A172 (cell line): ENCODE data around the gene TRABD2B. TPM values are rescaled to one million over a fixed set of nuclear protein-coding genes. Genes with fewer than 3 reads are reported as not detected.

Experiments used
- DNase-seq: peaks from one replicate; pipeline ENCODE4 v3.0.0-alpha.2; 2015; ENCODE audit warnings: low spot score
- total RNA-seq: library from RNA; depleted of rRNA; stranded (reverse); fragments of >200 nt; shearing (Covaris generic); gene quantifications from 2 replicates; pipeline ENCODE4 v1.2.3, GENCODE V29; 2014

Gene TRABD2B
- total RNA-seq, 1 experiment from 2014 or later = 2.0 TPM

DNA sequence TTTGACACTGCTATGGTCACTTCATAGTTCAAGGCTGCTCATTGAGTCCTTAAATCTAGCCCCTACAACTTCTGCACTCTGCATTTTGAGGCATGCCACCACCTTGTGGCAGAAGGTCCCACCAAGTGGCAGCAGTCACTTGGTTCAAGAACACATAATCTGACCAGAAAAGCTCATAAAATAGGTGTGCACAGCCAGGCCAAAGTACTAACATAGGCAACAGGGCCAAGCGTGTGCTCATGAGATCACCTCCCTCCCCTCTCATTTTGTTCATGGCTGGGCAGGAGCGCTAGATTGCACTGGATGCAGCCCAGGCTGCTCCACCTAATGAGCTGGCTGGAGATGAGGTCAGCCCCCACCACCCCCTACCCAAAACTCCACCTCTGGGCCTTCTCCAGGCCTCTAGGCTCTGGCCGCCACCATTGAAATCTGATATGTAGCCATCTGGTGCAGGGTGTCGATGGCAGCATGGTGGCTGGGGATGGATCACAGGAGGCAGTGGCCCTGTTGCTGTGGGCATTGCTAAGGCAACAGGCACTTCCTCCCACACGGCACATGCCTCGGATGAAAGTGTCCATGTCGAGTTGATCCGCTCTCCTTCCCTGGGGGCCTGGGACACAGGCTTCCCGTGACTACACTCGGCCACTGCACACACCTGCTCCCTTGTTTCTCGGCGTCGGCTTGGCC, 193.2 kb downstream of the TRABD2B start:
- DNase-seq = no peak

DNA sequence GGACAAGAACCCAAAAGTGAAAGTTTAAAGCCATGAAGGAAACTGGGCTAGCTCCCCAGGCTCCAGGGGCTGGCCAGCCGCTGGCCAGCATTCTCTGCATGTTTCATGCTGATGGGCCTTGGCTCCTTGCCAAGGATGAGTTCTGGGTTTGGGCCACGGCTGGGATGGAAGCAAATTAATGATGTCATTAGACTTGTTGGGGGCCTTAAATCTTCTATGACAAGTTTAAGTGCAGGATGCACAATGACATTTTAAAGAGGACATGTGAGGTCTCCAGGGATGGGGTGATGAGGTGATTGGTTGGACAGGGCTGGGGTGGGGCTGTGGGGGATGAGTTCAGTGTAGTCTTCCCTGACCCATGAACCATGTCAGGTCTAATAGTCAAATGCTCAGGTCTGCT, 199.6 kb downstream of the TRABD2B start:
- DNase-seq = no peak

DNA sequence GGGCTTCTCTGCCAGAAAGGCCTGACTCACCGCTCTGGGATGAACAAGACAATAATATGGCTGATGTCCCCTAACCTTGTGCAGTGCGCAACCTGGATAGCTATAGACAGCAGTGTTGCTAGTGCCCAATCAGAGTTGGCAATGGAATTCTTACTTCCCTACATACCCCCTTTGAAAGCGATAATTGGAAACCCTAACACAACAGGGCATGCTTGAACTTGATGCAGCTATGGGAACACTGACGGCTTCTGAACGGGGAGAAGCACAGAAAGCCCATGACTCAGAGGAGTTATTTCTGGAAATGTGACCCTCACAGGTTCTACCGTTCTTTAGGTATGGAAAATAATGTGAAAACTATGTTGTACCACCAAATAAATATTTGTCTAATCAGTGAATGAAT, 200.6 kb downstream of the TRABD2B start:
- DNase-seq = no peak

DNA sequence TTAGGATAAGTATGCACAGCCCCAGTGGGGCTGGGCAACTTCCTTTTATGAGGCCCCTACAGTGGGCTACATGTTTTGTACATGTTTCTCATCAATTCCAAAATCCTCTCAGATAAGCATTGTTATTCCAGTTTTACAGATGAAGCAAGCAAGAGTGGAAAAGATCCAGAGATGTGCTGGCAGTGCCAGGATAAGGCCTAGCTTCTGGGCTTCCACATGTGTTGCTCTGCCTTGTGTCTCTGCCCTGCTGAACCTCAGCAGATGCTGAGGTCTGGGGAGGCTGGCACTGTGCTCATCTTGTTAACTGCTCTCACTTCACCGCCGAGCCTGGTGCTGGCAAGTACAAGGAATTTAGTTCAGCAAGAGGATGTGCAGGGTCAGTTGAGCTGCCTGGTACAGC, 202.1 kb downstream of the TRABD2B start:
- no peak for DNase-seq

DNA sequence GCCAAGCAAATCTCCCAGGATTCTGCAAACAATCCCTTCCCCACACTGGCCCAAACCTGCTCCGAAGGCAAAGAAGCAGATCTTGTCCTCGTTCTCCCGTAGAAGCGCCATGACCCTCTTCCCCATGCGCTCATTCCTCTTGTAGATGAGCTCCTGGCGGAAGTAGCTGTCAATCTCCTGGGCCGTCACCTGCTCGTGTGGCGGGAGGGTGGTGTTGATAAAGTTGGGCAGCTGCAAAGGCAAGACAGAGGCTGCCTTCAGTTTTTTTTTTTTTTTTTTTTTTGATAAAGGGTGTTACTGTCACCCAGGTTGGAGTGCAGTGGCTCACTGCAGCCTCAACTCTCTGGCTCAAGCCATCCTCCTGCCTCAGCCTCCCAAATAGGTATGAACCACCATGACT, 202.7 kb downstream of the TRABD2B start:
- no peak for DNase-seq

DNA sequence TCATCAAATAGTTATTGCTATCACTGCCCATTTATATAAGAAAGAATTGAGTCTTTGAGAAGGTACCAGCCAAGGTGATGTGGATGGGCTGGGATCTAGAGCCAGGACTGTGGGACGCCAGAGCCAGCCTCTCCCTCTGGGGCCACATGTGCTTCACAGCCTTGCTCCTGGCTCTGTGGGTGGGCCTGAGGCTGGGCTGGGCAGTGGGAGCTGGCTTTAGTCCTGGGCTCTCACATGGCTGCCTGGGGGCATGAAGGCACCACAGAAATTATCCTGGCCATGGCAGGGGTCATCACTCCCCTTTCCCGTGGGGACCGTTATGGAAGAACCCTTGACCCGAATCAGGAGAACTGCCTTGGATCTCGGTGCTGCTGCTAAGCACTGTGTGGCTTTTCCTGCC, 203.1 kb downstream of the TRABD2B start:
- no peak for DNase-seq

DNA sequence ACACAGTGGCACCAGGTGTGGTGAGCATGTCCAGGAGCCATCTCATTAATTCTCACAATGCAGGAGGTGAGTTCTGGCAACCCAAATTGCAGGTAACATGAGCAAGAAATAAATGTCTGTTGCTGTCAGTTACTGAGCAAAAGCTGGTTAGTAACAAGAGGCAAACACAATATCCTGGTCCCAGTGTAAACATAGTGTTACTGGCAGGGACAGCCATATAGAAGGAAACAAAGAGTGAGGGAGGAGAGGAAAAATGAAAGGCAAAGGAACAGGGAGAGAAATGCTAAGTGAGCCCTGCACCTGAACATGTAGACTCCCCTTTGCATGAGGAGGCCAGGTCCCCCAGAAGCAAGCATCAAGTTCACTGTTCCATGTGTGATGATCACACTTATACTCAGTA, 203.6 kb downstream of the TRABD2B start:
- no peak for DNase-seq

DNA sequence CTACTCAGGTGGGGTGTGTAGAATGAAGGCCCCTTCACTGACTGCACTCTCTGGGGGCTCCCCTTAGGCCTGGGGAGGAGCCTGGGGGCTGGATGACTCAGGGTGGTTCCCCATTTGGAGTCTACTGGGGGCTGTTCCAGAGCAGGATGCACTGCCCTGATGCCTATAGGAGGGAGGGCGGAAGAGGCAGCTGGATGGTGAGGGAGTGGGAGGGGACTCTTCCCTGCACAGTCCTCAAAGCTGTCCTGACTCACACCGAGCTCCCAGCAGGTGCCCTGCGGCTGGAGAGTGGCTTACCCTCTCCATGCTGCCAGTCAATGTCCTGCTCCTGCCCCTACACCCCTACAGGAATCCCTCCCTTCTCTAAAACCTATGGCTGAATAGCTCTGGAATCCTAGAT, 204.4 kb downstream of the TRABD2B start:
- DNase-seq = peak; percentile 33

DNA sequence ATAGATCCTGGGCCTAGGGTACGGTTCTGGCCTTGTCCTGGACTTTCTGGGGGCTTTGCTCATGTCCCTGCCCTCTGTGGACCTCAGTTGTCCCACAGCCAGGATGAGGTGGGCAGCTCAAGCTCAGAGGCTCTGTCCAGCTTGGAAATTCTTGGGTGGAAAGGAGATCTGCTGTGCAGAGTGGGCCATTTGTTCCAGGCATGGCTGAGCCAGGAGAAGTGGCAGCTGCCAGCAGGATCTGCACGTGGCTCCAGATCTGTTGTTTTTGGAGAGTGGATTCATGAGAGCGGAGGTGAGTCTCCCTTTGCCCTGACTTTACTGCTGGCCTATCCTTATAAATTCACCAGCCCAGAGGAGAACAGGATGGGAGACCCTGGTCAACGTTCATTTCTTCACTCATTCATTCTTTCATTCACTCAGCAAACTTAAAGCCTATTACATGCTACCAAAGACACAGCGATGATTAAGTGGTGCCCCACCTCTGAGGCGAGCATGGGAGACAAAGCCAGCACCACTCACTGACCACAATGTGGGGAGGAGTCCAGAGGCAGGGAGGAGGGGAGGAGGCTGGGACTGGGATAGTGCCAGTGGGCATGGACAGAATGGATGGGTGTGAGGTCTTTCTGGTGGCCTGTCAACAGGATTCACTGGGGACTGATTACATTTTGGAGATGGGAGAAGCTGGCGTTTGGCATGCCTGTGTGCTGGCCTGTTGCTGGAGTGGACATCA, 205.1 kb downstream of the TRABD2B start:
- DNase-seq = peak; percentile 53

DNA sequence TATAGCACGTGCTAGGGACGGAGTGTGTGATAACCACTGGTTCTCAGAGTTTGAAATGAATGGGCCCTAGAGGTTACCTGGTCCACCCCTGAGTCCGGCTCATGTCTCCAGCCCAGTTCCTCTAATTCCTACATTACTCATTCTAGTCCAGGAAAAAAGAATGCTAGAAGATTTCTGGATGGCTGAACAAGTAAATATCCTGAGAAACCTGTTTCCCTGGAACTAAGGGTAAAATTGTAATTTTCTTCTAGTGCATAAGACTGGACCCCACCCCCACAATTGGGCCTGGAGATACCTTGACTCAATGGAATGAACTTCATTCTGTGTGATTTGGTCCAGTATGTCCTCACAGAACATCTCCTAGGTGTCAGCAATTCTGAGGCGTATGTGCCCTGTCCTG, 208.4 kb downstream of the TRABD2B start:
- DNase-seq = no peak

DNA sequence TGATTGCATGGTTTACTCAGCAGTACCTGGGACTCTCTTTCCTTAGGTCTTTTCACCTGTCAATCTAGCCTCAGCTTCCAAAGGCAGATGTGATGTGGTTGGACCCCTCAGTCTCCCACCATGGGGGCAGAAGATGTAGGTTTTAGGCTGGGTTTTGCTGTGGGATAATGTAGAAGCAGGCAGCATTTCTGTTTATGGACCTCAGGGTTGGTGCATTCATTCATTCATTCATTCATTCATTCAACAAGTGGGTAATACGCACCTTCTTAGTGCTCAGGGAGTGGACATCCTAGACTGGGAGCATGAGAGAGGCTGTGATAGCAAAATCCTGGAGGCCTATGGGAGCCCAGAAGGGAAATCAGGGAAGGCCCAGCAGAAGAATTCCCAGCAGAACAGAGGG, 209.6 kb downstream of the TRABD2B start:
- DNase-seq = no peak

DNA sequence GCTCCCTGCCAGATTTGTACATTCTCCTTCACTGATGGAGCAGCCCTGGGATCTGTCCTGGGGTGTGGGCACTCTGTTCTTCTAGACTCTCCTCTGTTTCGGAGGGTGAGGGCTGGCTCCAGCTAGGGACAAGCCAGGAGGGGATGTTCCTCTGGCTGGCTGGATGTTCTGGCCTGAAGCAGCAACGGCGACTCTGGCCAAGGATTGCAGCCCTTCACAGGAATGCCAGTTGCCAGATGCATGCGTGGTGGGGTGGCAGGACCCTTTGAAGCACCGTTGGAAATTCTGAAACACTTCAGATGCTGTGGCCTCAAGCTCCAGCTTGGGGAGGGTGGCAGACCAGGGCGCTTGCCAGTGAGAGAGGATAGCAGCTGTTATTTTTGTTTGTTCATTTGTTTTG, 210.9 kb downstream of the TRABD2B start:
- no peak for DNase-seq

DNA sequence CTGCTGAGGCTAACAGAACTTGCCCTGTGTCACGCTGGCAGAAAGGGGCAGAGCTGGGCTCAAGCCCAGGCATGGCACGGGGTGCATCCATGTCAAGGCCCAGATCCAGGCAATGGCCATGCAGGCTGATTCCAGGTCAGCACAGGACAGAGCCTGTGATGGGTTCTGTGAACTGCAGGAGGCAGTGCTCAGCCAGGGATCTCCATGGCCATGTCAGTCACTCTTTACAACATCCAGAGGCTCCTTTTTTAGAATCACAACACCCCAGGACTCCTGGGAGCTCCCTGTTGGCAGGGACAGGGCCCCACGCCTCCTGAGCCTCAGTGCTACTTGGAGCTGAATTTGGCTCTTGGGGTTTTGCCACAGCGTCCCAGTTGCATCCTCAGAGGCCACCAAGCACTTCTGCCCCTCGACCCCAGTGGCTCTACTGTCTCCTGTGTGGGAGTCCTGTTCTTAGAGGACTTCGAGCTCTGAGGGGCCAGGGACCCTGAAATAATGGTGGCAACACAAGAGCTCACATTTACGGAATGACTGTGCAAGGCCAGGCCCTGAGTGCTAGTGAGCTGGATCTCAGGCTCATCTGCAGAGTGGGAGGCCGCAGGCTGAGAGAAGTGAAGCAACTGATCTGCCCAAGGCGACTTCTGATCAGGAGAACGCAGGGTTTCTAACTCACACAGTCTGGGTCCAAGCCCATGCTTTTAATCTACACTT, 211.5 kb downstream of the TRABD2B start:
- DNase-seq = no peak

DNA sequence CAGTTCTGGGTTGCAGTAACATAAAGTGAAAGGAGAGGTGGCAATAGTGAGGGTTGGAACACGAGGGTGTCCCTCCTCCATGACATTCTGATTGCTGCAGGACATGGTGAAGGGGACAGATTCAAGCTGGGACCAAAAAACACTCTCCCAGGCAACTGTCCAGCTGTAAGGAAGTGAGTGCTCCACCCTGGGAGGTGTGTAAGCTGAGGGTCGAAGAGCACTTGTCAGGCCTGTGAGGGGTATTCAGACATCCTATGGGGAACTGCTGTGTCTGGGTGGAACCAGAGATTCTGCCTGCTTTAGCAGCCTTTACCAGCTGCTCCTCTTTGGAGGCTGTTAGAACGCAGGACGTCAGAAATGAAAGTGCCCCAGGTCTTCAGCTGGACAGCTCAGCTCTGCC, 212.1 kb downstream of the TRABD2B start:
- DNase-seq = no peak

DNA sequence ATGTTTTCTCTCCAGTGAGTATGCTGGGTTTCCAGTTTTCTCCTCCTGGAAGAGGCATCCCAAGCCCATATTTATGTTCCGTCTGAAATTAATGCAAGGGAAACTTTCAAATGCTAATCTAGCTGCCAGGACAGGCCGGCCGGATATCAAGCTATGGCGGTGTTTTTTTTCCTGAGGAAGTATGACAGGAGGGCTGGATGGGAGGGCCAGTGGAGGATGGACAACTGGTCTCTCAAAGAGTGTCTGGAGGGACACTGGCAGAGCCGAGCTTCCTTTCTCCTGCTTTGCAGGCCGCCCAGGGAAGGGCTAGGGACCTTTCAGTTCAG, 212.7 kb downstream of the TRABD2B start:
- DNase-seq = no peak

DNA sequence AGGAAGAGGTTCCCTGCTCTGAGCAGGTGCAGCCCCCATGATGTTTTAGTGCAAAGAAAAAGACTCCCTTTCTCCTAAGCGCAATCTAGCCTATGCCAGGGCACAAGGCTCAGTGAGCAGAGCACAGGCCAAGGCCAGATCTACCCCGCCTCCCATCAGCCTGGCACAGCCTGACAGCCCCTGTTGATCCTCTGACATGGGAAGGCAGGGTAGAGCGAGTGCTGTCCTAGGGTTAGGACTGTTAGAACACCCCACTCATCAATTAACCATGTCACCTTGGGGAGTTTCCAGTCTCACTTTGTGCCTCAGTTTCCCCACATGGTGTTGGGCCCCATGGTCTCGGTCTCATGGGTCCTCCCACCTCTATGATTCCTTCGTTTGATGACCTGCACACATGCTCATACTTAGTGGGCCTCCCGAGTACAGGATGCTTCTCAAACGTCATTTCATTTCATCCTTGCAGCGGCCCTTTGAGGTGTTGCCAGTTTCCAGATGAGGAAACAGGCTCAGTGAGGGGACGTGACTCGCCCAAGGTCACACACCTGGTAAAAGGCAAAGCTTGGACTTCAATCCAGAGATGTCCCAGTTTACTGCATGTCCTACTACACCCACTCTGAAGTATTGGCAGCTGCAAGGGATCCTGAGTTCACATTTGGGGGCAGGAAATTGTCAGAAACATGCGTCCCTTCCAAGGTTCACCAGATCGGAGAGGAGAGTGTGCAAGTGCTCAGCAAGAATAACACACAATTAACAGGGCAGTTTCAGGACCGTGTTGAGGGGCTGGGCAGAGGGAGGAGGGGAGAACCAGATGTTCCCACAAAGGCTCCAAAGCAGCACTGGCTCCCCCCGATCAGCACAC, 213.3 kb downstream of the TRABD2B start:
- DNase-seq = no peak

DNA sequence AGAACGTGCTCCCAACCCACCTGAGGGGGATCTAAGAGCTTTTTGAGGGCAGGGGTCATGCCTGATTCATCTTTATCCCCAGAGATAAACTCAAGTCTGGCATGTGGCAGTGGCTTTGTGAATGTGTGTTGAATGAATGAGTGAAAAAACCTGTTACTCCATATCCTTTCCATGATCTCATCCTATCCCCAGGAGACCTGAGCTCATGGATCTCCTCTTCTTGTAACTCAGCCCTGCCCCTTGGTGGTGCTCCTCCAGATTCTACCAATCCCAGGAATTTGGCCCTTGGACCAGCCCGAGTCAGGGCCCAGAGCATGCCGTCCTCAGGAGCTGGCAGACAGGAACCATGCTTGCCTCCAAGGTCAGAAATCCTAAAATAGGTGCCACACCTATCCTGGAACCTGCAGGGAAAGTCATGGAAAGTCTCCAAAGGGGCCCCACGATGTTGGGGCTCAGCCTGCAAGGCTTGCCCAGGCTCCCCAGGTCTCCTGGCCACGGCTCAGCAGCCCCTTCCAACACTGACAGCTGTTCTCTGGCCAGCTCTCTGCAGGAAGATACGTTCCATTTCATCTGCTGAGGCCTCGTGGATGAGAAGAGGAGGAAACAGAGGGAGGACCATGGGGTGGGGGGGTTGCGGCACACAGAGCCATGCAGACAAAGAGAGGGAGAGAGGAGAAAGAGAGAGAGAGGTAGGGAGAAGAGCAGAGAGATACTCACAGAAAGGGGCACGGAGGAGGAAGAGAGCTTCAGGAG, 214.6 kb downstream of the TRABD2B start:
- DNase-seq = no peak

DNA sequence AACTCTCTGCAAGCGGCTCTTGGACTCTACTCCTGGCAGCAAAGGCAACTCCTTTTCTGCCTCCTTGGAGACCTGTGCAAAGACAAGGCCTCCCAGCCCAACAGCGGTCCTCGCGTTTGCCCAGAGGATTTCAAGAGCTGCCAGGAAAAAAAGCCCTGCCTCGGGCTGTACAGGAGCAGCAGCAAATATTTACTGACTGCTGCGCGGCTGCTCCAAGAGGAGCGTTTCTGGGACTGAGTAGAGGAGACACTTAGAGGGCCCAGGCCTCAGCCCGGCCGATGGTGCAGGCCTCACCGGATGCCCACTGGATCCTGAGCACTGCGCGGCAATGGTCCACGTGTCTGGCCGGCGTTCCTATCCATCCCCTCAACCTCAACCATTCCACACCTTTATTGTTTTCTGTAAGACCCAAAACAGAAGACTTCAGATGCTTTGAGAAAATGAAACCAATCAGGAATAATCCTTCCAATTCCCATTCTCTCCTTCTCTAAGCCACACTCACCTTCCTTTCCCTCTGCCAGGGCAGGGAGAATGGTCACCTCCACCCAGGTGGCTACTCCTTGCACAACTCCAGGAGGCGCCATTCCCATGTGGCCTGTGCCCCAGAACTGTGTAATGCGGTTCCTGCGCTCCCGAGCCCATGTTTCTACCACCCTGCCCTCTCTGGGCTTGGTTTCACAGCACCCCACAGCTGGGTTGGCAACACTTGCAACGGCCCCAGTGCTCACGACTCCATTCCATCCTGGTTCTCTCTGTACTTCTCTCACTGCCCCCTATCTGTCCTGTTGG, 215.8 kb downstream of the TRABD2B start:
- DNase-seq = no peak

DNA sequence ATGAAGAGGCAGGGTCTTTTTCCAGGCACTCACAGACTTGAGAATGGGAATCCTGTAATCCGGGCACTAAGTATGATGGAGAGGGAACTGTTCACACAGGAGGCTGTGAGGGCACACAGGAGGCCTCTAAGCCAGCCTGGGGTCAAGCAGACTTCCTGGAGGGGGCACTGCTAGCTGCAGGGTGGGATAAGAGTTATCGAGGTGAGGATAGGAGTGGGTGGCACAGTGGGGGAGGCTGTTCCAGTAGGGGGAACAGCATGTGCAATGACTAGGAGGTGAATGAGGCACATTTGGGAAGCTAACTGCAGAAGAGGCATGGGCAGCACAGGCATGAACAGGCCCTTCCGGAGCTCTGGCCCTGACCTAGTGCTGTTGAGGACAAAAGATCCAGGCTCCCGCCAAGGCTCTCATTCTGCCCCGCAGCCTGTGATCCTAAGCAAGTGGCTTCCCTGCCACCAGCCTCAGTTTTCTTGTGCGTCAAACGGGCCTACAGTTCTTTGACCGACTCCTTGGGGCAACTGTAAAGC, 216.7 kb downstream of the TRABD2B start:
- no peak for DNase-seq

DNA sequence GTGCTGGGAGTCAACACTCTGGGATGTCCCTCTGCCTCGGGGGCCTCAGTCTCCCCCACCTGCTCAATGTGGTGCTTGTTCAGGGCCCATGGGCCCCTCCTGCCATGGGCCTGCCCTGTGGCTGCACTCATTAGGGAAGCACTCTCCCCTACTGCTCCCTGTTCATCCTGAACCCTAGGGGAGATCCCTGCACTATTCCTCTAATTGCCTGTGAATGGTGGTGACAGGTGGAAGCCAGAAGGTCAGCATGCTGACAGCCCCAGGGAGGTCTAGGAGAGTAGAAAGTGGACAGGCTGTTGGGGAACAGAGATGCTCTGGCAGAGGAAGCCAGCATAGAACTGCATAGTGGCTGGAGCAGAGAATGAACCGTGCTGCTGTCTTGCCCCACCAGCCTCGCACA, 217.6 kb downstream of the TRABD2B start:
- no peak for DNase-seq
